B cell (primary cell): ENCODE results near the gene MFAP3L.

Experiments used
- CTCF ChIP-seq: fragments of 200-600 bp; IDR thresholded peaks from one replicate; pipeline ENCODE4 v1.8.0; 2022; ENCODE audit warnings: antibody characterized with exemption, mild to moderate bottlenecking
- EZH2 ChIP-seq: IDR thresholded peaks from 2 replicates; pipeline ENCODE4 v1.6.1; 2012; ENCODE audit warnings: borderline replicate concordance, low read depth, mild to moderate bottlenecking, moderate library complexity, low read length; ENCODE audit not compliant: insufficient read depth, poor library complexity, severe bottlenecking

- TF ChIP-seq CTCF (no peak), EZH2 (no peak)
These were observed 67.6 kb downstream of the MFAP3L start for GRCh38 chr4:169958629-169959028.
